ENCODE results near the gene PCNT. TPM values are rescaled to one million over a fixed set of nuclear protein-coding genes. Genes with fewer than 3 reads are reported as not detected.
A peak's percentile ranks its signal among the peaks of the same experiment; 100 is the strongest.

PCNT gene
- total and polyA plus RNA-seq, 9 of the 15 experiments (the other 6 are each of a cell fraction or from before 2014, with no cell fraction given), result 9.1 to 53.5 (median 31.3) TPM

- peaks cover 66% of the 10 kb centered on the region for H3K79me2 ChIP-seq (ENCODE audit: control insufficient read depth, insufficient read depth, low read length)
- peaks cover 28 to 29% of the 10 kb centered on the region in 2 experiments for H3K4me1 ChIP-seq (replicated peaks in 1 of 2; ENCODE audit: control insufficient read depth in 2 of 2, insufficient read depth in 2 of 2, low read length in 2 of 2)
- BruUV-seq (replicated peaks), result no TSS peak
- peaks cover 35% of the 10 kb centered on the region for H3K36me3 ChIP-seq (ENCODE audit: control insufficient read depth, insufficient read depth, low read length)
- H4K20me1 ChIP-seq (replicated peaks; ENCODE audit: control insufficient read depth, insufficient read depth, low read length), result no peaks in the 10 kb centered on the region
- no peak for DNase-seq (ENCODE audit: extremely low read depth in 1 of 4, low spot score in 3 of 4)
- no peak overlapping the region for H3K9ac ChIP-seq (ENCODE audit: insufficient read depth in 1 of 2, low read depth in 2 of 2, low read length in 2 of 2)
- intact Hi-C loops (cut with micrococcal nuclease), result loop anchor here (5.0 to 10.0 kb wide), 2 partner anchors 168 to 230 kb away; partner anchors contain the start of genes LSS, MCM3AP and YBEY
- ChIA-PET POLR2A (interaction anchor here (0.7 to 1.9 kb wide), 5 partner anchors 14 to 44 kb away, joined by 3 to 7 read pairs (median 4); no protein-coding TSS in a partner anchor), CTCF (ENCODE audit: low intra/inter-chr PET ratio) (no interaction called here)
- no peak for TF ChIP-seq USF2 (CRISPR knock-in tag; IDR thresholded peaks at IDR 0.05)
- TF ChIP-seq NFIC (IDR thresholded peaks at IDR 0.05), result peak; percentile 68
- TF ChIP-seq EP400 (IDR thresholded peaks at IDR 0.05), result no peak
- TF ChIP-seq CLOCK (CRISPR knock-in tag; IDR thresholded peaks at IDR 0.05; ENCODE audit: borderline replicate concordance), result no peak
- peak; percentile 14; the same call in 1 of the 2 replicates for TF ChIP-seq POLR2AphosphoS5 (IDR thresholded peaks at IDR 0.05; ENCODE audit: control insufficient read depth, insufficient read depth, low read depth, low read length)
- no peak overlapping the region for H3K27ac ChIP-seq (ENCODE audit: extremely low read depth, low read depth, low read length)
- no peaks in the 10 kb centered on the region for H3K27me3 ChIP-seq (ENCODE audit: control insufficient read depth in 2 of 2, insufficient read depth in 2 of 2, low read length in 2 of 2)
- H3K9me3 ChIP-seq (replicated peaks; ENCODE audit: control insufficient read depth, insufficient read depth, low read depth, low read length), result no peaks in the 10 kb centered on the region; the same call in 1 of the 2 replicates
- H2AFZ ChIP-seq (ENCODE audit: low read depth, low read length), result no peak overlapping the region
- ATAC-seq, result no peak
- no peak overlapping the region for H3K4me2 ChIP-seq (ENCODE audit: insufficient read depth, low read length)
- 77% methylated on average over 4 of the region's 4 CpGs for WGBS (ENCODE audit: insufficient coverage, low coverage, missing lambda C conversion rate)
- no peak for FAIRE-seq
- H3K4me3 ChIP-seq, result no peak overlapping the region
- H3K9me1 ChIP-seq (ENCODE audit: control insufficient read depth, insufficient read depth, low read length), result no peaks in the 10 kb centered on the region
- in situ Hi-C loops (cut with MboI), result no loop called here
Observed at GRCh38 chr21:46454634-46455390, 130.9 kb downstream of the PCNT start.
